Endothelial cell of umbilical vein (primary cell): Measurements from ENCODE around the gene MAML3. TPM values are rescaled to one million over a fixed set of nuclear protein-coding genes. Genes with fewer than 3 reads are reported as not detected.

ENCODE experiments used
- BruUV-seq: library from RNA; stranded (reverse); fragments of 400-500 nt; replicated peaks from 2 replicates; lab custom pipeline; 2021; lab: Mats Ljungman, UMichigan
- CTCF ChIA-PET: fragments of 300-600, 350-600 bp; sonication (Branson Sonifier 250); formaldehyde crosslinking; loops from one replicate; lab custom pipeline; 2021; ENCODE audit warnings: antibody characterized with exemption, inconsistent platforms; lab: Charles Lee
- POLR2A ChIA-PET: fragments of 300-600, 350-600 bp; sonication (Branson Sonifier 250); formaldehyde crosslinking; loops from one replicate; lab custom pipeline; 2021; ENCODE audit warnings: antibody characterized with exemption, inconsistent platforms; lab: Charles Lee
- DNase-seq: peaks from one replicate; pipeline ENCODE4 v3.0.0-alpha.2; 2011; ENCODE audit warnings: low read depth, low spot score
- FAIRE-seq: peaks from 2 replicates; lab custom pipeline; 2011; peaks lifted over from hg19 to GRCh38; lab: Jason Lieb, UNC
- H2AFZ ChIP-seq: 2 replicates; pipeline ENCODE4 v1.6.0; 2012; ENCODE audit warnings: low read depth, low read length, control low read depth, inconsistent platforms
- H3K27ac ChIP-seq: 2 replicates; pipeline ENCODE4 v1.5.1; 2011; ENCODE audit warnings: low read depth, mild to moderate bottlenecking, control low read depth, low read length, moderate library complexity; ENCODE audit not compliant: insufficient read depth
- H3K27me3 ChIP-seq, 2 experiments: 2 replicates each; pipeline versions ENCODE4 v1.6.0 to v1.6.1; 2011; ENCODE audit warnings: low read length in 2 of 2, mixed read lengths in 1 of 2; ENCODE audit not compliant: control insufficient read depth in 2 of 2, insufficient read depth in 2 of 2
- H3K36me3 ChIP-seq, 2 experiments: 2 replicates in 1 of 2; 3 replicates in 1 of 2; pipeline ENCODE4 v1.5.1; 2011; ENCODE audit warnings: low read length in 2 of 2, mild to moderate bottlenecking in 1 of 2, moderate library complexity in 1 of 2; ENCODE audit not compliant: control insufficient read depth in 2 of 2, insufficient read depth in 2 of 2; ENCODE audit errors: extremely low read depth in 1 of 2
- H3K4me1 ChIP-seq: 3 replicates; pipeline ENCODE4 v1.5.1; 2011; ENCODE audit warnings: mild to moderate bottlenecking, low read length; ENCODE audit not compliant: control insufficient read depth, insufficient read depth; ENCODE audit errors: extremely low read depth
- H3K4me2 ChIP-seq: 2 replicates; pipeline ENCODE4 v1.6.1; 2011; ENCODE audit warnings: low read length, control low read depth, mixed read lengths; ENCODE audit not compliant: insufficient read depth
- H3K4me3 ChIP-seq, 3 experiments: fragments of 200-600 bp in 1 of 3; sonication (generic), shearing (Covaris generic) in 1 of 3; replicated peaks in 1 of 3; 2 replicates each; pipeline ENCODE4 v1.5.1; 2011 to 2016; ENCODE audit warnings: control low read depth in 3 of 3, low read length in 3 of 3, mild to moderate bottlenecking in 2 of 3, inconsistent platforms in 1 of 3, low read depth in 1 of 3, moderate library complexity in 1 of 3; ENCODE audit not compliant: insufficient read depth in 1 of 3
- H3K79me2 ChIP-seq: 2 replicates; pipeline ENCODE4 v1.6.0; 2012; ENCODE audit warnings: low read length, inconsistent platforms; ENCODE audit not compliant: control insufficient read depth, insufficient read depth
- H3K9ac ChIP-seq: replicated peaks from 2 replicates; pipeline ENCODE3; 2011; ENCODE audit warnings: low read length, control low read depth; ENCODE audit not compliant: insufficient read depth; ENCODE audit errors: extremely low read depth
- H3K9me1 ChIP-seq: replicated peaks from 3 replicates; pipeline ENCODE4 v1.6.0; 2011; ENCODE audit warnings: mild to moderate bottlenecking, low read length; ENCODE audit not compliant: control insufficient read depth, insufficient read depth; ENCODE audit errors: extremely low read depth
- H3K9me3 ChIP-seq: replicated peaks from 2 replicates; pipeline ENCODE4 v1.5.1; 2012; ENCODE audit warnings: low read length, inconsistent platforms; ENCODE audit not compliant: control insufficient read depth, insufficient read depth
- H4K20me1 ChIP-seq: replicated peaks from 2 replicates; pipeline ENCODE3; 2011; ENCODE audit warnings: mild to moderate bottlenecking, low read length; ENCODE audit not compliant: control insufficient read depth, insufficient read depth; ENCODE audit errors: extremely low read depth
- CTCF ChIP-seq, 2 donors: IDR thresholded peaks; 1 replicate in 1 of 2; 2 replicates in 1 of 2; pipeline ENCODE4 v1.5.1; 2011; ENCODE audit warnings: low read length in 2 of 2, mild to moderate bottlenecking in 2 of 2, moderate library complexity in 2 of 2, control low read depth in 1 of 2, inconsistent platforms in 1 of 2, low read depth in 1 of 2; ENCODE audit not compliant: insufficient read depth in 1 of 2; ENCODE audit errors: extremely low read depth in 1 of 2
- EZH2 ChIP-seq: IDR thresholded peaks from 2 replicates; pipeline ENCODE4 v1.6.1; 2012; ENCODE audit warnings: borderline replicate concordance, low read depth, mild to moderate bottlenecking, moderate library complexity, low read length, inconsistent platforms; ENCODE audit not compliant: severe bottlenecking
- GATA2 ChIP-seq: IDR thresholded peaks from 2 replicates; pipeline ENCODE4 v1.7.0; 2011; ENCODE audit warnings: low read depth, mild to moderate bottlenecking, moderate library complexity, mixed read lengths, low read length; ENCODE audit not compliant: insufficient read length, insufficient read depth
- JUN ChIP-seq: IDR thresholded peaks from 2 replicates; pipeline ENCODE4 v1.6.1; 2011; ENCODE audit warnings: borderline replicate concordance, low read depth; ENCODE audit not compliant: insufficient read length, insufficient read depth
- MAX ChIP-seq: IDR thresholded peaks from 2 replicates; pipeline ENCODE4 v1.6.1; 2011; ENCODE audit not compliant: insufficient read depth, insufficient read length
- POLR2A ChIP-seq: IDR thresholded peaks from 2 replicates; pipeline ENCODE4 v1.6.1; 2012; ENCODE audit warnings: low read depth, mild to moderate bottlenecking, control low read depth, low read length
- POLR2AphosphoS5 ChIP-seq: IDR thresholded peaks from 2 replicates; pipeline ENCODE4 v1.6.1; 2012; ENCODE audit warnings: low read depth, mild to moderate bottlenecking, control low read depth, low read length, moderate library complexity; ENCODE audit not compliant: insufficient read depth
- dilution Hi-C: fragments of 300-500 bp; cut with MboI; formaldehyde crosslinking; loops from one replicate; pipeline ENCODE4 v1.15.0; 2019; ENCODE audit warnings: low sequenced_read_pairs; ENCODE audit not compliant: extremely low pct_ligation_motif_present
- intact Hi-C: fragments of 100-400 bp; cut with micrococcal nuclease; formaldehyde crosslinking; loops from one replicate; pipeline ENCODE4 v1.10.0; 2022
- polyA plus RNA-seq, 4 experiments: library from polyadenylated mRNA; depleted of rRNA in 3 of 4; stranded (reverse) in 3 of 4; unstranded in 1 of 4; fragments of >200 nt; gene quantifications; 2 replicates each; pipeline versions ENCODE4 v1.2.1 to v1.2.3, GENCODE V29; 2011 to 2012; ENCODE audit warnings: missing spikeins in 1 of 4
- total RNA-seq: library from RNA; stranded (reverse); gene quantifications from 2 replicates; pipeline ENCODE4 v1.2.3, GENCODE V29; 2021

Gene MAML3
- total and polyA plus RNA-seq, 2 donors (not counting 3 experiments of a cell fraction or from before 2014, with no cell fraction given): 14.0 to 20.3 TPM

- H2AFZ ChIP-seq: no peak overlapping the region
Measured at GRCh38 chr4:139669335-139669734, 484.6 kb downstream of the MAML3 start.

More at GRCh38 chr4:139669335-139669734, 484.6 kb downstream of the MAML3 start:
- TF ChIP-seq GATA2 (no peak), JUN (no peak), POLR2AphosphoS5 (no peak), EZH2 (no peak), POLR2A (no peak), CTCF (IDR thresholded peaks at IDR 0.05; ENCODE audit: extremely low read depth in 1 of 2, insufficient read depth in 1 of 2, low read depth in 1 of 2, low read length in 2 of 2) (no peak), MAX (no peak)
- Histone ChIP-seq H3K4me1 (peaks cover 23% of the 10 kb centered on the region), H3K4me2 (no peak overlapping the region), H3K4me3 (no peak overlapping the region), H3K79me2 (peaks cover 7% of the 10 kb centered on the region), H3K27me3 (no peaks in the 10 kb centered on the region), H3K9me3 (no peaks in the 10 kb centered on the region), H3K9me1 (no peaks in the 10 kb centered on the region), H3K9ac (no peak overlapping the region), H3K27ac (no peak overlapping the region), H3K36me3 (no peaks in the 10 kb centered on the region), H4K20me1 (no peaks in the 10 kb centered on the region)
- DNase-seq: no peak
- intact Hi-C loops: no loop called here
- dilution Hi-C loops: no loop called here
- ChIA-PET POLR2A (no interaction called here), CTCF (interaction anchor here (0.9 to 1.6 kb wide), 4 partner anchors 9 to 34 kb away, joined by 3 to 4 read pairs (median 3); no protein-coding TSS in a partner anchor)
- FAIRE-seq: no peak
- BruUV-seq: no TSS peak
